Suprapubic skin (tissue), 4 donors: ENCODE data around the gene RGS6. TPM values are rescaled to one million over a fixed set of nuclear protein-coding genes. Genes with fewer than 3 reads are reported as not detected.

Source experiments
- DNase-seq, 2 donors: peaks; one replicate each; pipeline ENCODE4 v3.0.0-alpha.2; 2019; ENCODE audit warnings: low spot score in 2 of 2
- H3K27ac ChIP-seq: fragments of 200-600 bp; sonication (generic); one replicate; pipeline ENCODE4 v1.5.1; 2019
- H3K27me3 ChIP-seq: fragments of 200-600 bp; sonication (generic); one replicate; pipeline ENCODE4 v1.5.1; 2019
- H3K36me3 ChIP-seq: fragments of 200-600 bp; sonication (generic); one replicate; pipeline ENCODE4 v1.5.1; 2019
- H3K4me1 ChIP-seq: fragments of 200-600 bp; sonication (generic); one replicate; pipeline ENCODE4 v1.5.1; 2019
- H3K4me3 ChIP-seq: fragments of 200-600 bp; sonication (generic); one replicate; pipeline ENCODE4 v1.5.1; 2019; ENCODE audit warnings: mild to moderate bottlenecking
- H3K9me3 ChIP-seq: fragments of 200-600 bp; sonication (generic); one replicate; pipeline ENCODE4 v1.5.1; 2019
- EP300 ChIP-seq: sonication (generic); formaldehyde crosslinking; IDR thresholded peaks from one replicate; pipeline ENCODE4 v1.6.1; 2017; ENCODE audit warnings: antibody characterized with exemption
- POLR2A ChIP-seq, 2 donors: fragments of 450-650 bp; IDR thresholded peaks; one replicate each; pipeline ENCODE4 v1.6.1; 2017; ENCODE audit warnings: antibody characterized with exemption in 2 of 2, mild to moderate bottlenecking in 2 of 2, moderate library complexity in 2 of 2
- POLR2AphosphoS5 ChIP-seq, 3 donors: sonication (generic); formaldehyde crosslinking; IDR thresholded peaks; one replicate each; pipeline ENCODE4 v1.6.1; 2017; ENCODE audit warnings: antibody characterized with exemption in 3 of 3
- WGBS: methylation state at CpG from one replicate; pipeline ENCODE4 v1.1.5; 2018; 5-methylcytosine and 5-hydroxymethylcytosine counted together
- total RNA-seq, 4 donors: library from RNA; depleted of rRNA; stranded (reverse); fragments of >200 nt; gene quantifications; one replicate each; pipeline ENCODE4 v1.1.0, GENCODE V29; 2016
- TF ChIP-seq, protein P1 (sequence below), 2 donors: fragments of 200-600 bp in 1 of 2; fragments of 450-650 bp in 1 of 2; sonication (generic) in 1 of 2; IDR thresholded peaks; one replicate each; pipeline ENCODE4 v1.5.1; 2016 to 2019; ENCODE audit warnings: antibody characterized with exemption in 2 of 2, mild to moderate bottlenecking in 1 of 2, moderate library complexity in 1 of 2

RGS6 gene
- total RNA-seq, 4 donors from 2014 or later: 0.08 to 4.4 (median 1.0) TPM

DNA sequence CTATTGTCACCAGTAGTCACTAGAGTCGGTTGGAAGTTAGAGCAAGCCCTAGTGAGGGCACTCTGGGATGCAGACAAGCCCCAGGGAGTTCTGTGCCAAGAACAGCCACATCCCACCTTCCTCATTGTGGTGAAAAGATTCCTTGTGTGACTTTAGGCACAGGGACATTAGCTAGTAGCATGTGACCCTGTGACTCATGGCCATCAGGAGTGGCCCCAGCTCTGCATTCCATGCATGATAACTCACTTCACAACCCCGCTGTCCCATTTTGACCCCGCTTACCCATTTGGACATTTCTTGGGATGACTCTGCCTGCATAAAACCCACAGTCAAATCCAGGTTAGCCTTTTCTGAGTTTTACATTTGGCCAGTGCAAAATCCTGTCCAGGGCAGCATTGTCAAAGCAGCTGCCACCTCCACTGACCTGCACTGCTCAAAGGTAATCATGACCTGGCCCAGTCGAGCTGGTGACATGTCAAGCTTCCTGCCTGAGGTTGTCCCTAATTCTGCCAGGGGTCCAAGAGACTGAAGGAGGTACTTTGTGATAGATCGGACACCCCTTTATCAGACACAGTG lies 531.1 kb downstream of the RGS6 start:
- Histone ChIP-seq H3K36me3 (no peaks in the 10 kb centered on the region), H3K4me3 (no peak overlapping the region), H3K4me1 (no peaks in the 10 kb centered on the region), H3K9me3 (peaks cover 13% of the 10 kb centered on the region), H3K27me3 (no peaks in the 10 kb centered on the region), H3K27ac (no peak overlapping the region)
- TF ChIP-seq POLR2AphosphoS5 (IDR thresholded peaks at IDR 0.05) (no peak), EP300 (no peak), POLR2A (IDR thresholded peaks at IDR 0.05) (no peak)
- TF ChIP-seq, protein P1, sequence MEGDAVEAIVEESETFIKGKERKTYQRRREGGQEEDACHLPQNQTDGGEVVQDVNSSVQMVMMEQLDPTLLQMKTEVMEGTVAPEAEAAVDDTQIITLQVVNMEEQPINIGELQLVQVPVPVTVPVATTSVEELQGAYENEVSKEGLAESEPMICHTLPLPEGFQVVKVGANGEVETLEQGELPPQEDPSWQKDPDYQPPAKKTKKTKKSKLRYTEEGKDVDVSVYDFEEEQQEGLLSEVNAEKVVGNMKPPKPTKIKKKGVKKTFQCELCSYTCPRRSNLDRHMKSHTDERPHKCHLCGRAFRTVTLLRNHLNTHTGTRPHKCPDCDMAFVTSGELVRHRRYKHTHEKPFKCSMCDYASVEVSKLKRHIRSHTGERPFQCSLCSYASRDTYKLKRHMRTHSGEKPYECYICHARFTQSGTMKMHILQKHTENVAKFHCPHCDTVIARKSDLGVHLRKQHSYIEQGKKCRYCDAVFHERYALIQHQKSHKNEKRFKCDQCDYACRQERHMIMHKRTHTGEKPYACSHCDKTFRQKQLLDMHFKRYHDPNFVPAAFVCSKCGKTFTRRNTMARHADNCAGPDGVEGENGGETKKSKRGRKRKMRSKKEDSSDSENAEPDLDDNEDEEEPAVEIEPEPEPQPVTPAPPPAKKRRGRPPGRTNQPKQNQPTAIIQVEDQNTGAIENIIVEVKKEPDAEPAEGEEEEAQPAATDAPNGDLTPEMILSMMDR (IDR thresholded peaks at IDR 0.05): no peak
- WGBS: 90% methylated on average over 5 of the region's 5 CpGs
- DNase-seq: no peak

DNA sequence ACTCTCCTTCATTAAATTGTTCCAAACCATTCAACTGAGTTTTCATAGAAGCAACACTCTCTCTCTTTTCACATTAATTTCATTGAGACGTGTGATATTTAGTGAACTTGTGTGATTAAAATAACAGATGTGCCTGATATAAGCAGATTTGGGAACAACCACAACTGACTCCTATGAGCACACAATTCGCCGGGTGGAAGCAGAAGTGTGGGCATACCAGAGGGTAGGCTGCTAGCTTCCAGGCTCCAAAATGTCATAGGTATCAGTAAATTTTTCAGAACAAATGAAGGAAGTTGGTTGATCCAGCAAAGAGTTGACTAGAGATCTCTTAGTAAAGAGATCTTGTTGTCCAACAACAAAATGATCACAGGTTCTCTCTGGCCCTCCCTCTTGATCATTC lies 532.0 kb downstream of the RGS6 start:
- Histone ChIP-seq H3K27ac (no peak overlapping the region), H3K4me1 (no peaks in the 10 kb centered on the region), H3K36me3 (no peaks in the 10 kb centered on the region), H3K9me3 (peaks cover 13% of the 10 kb centered on the region), H3K27me3 (no peaks in the 10 kb centered on the region), H3K4me3 (no peak overlapping the region)
- no peak for TF ChIP-seq POLR2A (IDR thresholded peaks at IDR 0.05)
- WGBS: 81% methylated on average over 3 of the region's 3 CpGs
- DNase-seq: no peak

DNA sequence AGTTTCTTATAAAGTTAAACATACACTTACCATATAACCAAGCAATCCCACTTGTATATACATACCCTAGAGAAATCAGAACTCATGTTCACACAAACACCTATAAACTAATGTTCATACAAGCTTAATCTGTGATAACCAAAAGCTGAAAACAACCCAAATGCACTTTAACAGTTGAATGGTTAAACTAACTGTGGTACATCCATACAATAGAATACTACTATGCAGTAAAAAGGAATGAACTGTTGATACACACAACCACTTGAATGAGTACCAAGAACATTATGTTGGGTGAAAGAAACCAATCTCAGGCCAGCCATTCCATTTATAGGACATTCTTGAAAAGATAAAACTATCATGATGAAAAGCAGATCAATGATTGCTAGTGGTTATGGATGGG lies 534.1 kb downstream of the RGS6 start:
- no peak overlapping the region for H3K27ac ChIP-seq
- peaks cover 13% of the 10 kb centered on the region for H3K9me3 ChIP-seq
- DNase-seq: no peak
- no peaks in the 10 kb centered on the region for H3K4me1 ChIP-seq
- H3K27me3 ChIP-seq: no peaks in the 10 kb centered on the region
- TF ChIP-seq POLR2A (IDR thresholded peaks at IDR 0.05): no peak
- TF ChIP-seq EP300: no peak
- TF ChIP-seq POLR2AphosphoS5 (IDR thresholded peaks at IDR 0.05): no peak
- TF ChIP-seq, protein P1 (IDR thresholded peaks at IDR 0.05): no peak
- no peak overlapping the region for H3K4me3 ChIP-seq
- no peaks in the 10 kb centered on the region for H3K36me3 ChIP-seq

DNA sequence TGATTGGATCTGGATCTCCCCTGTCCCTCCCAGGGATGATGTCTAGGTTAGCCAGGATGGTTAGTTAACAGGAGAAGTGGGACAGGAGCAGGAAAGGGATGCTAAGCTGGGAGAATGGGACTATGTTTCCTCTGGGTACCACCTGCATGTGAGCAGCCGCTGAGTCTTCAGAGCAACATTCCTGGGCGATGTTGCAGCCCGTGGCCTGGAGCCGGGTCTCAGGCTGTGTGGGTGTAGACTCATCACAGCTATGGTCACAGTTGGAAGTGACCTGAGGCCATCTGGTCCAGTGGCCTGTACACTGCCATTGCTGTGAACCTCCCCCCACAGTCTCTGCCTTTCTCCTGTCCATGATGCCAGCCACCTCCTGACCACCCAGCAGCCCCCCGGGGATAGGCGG lies 539.1 kb downstream of the RGS6 start:
- no peaks in the 10 kb centered on the region for H3K27me3 ChIP-seq
- 94% methylated on average over 6 of the region's 6 CpGs for WGBS
- TF ChIP-seq EP300 (no peak), POLR2AphosphoS5 (IDR thresholded peaks at IDR 0.05) (no peak), POLR2A (IDR thresholded peaks at IDR 0.05) (no peak)
- TF ChIP-seq, protein P1 (IDR thresholded peaks at IDR 0.05): no peak

DNA sequence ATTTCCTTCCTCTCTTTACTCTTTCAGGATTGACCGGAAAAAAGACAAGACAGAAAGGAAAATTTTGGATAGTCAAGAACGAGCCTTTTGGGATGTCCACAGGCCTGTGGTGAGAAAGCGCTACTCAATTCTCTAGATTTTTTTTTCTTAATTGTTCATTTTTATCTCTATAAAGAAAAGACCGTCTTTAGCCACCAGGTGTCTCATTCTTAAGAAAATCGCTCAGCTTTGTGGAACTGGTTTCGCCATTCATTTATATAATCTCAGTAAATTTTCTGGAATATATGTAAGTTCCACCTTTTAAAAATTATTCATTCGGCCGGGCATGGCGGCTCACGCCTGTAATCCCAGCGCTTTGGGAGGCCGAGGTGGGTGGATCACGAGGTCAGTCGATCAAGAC lies 540.6 kb downstream of the RGS6 start:
- TF ChIP-seq POLR2A (IDR thresholded peaks at IDR 0.05): no peak
- TF ChIP-seq EP300: no peak
- TF ChIP-seq, protein P1 (IDR thresholded peaks at IDR 0.05): no peak
- no peak for TF ChIP-seq POLR2AphosphoS5 (IDR thresholded peaks at IDR 0.05)
- WGBS: 94% methylated on average over 14 of the region's 14 CpGs
- H3K4me1 ChIP-seq: peaks cover 7% of the 10 kb centered on the region
- no peaks in the 10 kb centered on the region for H3K9me3 ChIP-seq
- no peak overlapping the region for H3K27ac ChIP-seq
- no peak for DNase-seq
- H3K27me3 ChIP-seq: no peaks in the 10 kb centered on the region
- no peak overlapping the region for H3K4me3 ChIP-seq
- H3K36me3 ChIP-seq: no peaks in the 10 kb centered on the region

More for the DNA sequence above, 539.1 kb downstream of the RGS6 start:
- H3K36me3 ChIP-seq: no peaks in the 10 kb centered on the region
- peaks cover 3% of the 10 kb centered on the region for H3K4me1 ChIP-seq
- H3K27ac ChIP-seq: no peak overlapping the region
- H3K4me3 ChIP-seq: no peak overlapping the region
- no peak for DNase-seq
- H3K9me3 ChIP-seq: peaks cover 7% of the 10 kb centered on the region
